Umbilical cord (tissue), 2 donors: ENCODE results near the gene AP1M2. TPM values are rescaled to one million over a fixed set of nuclear protein-coding genes. Genes with fewer than 3 reads are reported as not detected.

Source experiments
- DNase-seq: peaks from one replicate; pipeline ENCODE4 v3.0.0-alpha.2; 2015; ENCODE audit warnings: low spot score
- total RNA-seq: library from RNA; depleted of rRNA; stranded (reverse); fragments of >200 nt; gene quantifications from one replicate; pipeline ENCODE4 v1.2.3, GENCODE V29; 2014; ENCODE audit warnings: low replicate concordance; ENCODE audit not compliant: insufficient read depth

Gene AP1M2
- 8.2 TPM for total RNA-seq

DNA sequence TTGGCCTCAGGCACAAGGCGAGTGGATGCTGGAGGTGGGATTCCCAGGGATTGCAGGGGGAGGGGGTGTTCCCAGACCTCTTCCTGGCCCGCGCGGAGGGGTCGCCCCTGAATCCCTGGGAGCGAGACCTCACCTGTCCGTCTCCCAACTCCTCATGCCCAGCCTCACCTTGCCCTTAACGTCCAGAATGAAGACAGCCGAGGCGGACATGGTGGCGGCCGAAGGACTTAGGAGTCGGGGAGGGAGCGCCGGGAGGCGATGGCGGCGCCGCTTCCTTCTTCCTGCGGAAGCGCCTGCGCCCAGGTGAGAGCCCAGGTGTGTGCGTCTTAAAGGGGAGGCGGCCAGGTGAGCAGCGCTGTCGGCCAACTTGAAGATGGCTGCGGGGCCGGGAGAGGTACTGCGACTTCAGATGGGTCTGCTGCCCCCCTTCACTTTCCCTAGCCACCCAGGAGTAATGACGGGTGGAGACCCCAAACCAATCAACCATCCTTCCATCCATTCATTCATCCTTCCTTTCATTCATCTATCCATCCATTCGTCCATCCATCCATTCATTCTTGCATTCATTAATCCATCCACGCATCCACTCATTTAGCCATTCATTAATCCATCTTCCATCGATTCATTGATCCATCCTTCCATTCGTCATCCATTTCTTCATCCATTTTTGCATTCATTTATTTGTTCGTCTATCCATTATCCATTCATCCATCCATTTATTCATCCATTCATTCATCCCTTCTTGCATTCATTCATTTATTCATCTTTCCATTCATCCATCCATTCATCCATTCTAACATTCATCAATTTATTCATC lies at the start of gene AP1M2:
Gene AP1M2, minus strand, starts transcription at position 291 of the 817 bp plus-strand sequence. Its CDS starts 81 bp downstream, at position 210.
- no peak for DNase-seq

DNA sequence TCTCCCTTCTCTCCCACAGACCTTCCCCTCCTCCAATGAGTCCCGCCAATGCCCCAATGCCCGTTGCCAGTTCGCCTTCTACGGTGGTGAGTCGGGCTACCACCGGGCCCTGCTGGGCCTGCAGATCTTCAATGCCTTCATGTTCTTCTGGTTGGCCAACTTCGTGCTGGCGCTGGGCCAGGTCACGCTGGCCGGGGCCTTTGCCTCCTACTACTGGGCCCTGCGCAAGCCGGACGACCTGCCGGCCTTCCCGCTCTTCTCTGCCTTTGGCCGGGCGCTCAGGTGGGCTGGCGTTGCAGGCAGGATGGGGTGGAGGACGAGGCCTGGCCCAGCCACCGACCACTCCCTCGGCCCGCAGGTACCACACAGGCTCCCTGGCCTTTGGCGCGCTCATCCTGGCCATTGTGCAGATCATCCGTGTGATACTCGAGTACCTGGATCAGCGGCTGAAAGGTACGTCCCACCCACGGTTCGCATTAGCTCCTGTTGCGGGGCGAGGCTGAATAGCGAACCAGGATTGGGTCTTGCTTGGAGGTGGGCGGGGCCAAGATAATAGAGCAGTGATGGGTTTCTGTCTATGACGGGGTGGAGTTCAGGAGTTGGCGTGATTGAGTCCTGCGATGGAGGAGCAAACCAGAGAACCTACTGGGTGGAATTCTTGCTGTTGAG lies 49.3 kb upstream of the AP1M2 start:
- DNase-seq = no peak

DNA sequence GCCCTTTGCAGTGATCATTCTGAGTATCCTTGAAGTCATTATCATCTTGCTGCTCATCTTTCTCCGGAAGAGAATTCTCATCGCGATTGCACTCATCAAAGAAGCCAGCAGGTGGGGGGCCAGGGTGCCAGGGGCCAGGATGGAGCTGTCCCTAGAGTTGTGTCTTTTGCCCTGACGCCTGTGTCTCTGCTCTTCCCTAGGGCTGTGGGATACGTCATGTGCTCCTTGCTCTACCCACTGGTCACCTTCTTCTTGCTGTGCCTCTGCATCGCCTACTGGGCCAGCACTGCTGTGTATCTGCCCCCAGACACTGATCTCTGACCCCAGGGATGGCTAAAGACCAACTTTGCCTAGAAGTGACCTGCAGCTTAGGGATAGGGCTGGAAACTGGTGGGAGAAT lies 47.9 kb upstream of the AP1M2 start:
- no peak for DNase-seq

DNA sequence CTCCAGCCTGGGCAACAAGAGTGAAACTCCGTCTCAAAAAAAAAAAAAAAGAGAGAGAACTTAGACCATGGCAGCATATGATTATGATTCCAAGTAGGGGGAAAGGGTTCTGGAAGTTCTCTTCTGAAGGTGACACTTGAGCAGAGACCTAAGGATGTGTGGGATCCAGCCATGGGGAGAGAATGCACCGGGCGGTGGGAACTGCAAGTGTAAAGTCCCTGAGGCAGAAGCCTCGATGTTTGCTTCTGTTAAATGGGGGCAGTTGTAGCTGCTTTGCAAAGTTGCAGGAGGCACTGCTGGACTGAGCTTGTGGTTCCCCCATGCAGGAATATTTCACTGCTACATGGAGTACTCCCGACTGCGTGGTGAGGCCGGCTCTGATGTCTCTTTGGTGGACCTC lies 47.3 kb upstream of the AP1M2 start:
- DNase-seq = no peak

DNA sequence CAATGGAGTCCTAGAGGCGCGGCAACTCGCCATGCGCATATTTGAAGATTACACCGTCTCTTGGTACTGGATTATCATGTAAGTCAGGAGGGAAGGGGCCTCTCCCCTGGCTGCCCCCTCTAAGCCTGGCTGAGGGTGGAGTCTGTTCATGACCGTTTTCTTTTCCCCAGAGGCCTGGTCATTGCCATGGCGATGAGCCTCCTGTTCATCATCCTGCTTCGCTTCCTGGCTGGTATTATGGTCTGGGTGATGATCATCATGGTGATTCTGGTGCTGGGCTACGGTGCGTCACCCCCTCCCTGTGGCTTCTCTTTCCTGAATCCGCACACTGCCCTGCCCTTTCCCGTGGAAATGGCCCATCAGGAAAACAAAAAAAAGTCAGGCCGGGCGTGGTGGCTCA lies 44.8 kb upstream of the AP1M2 start:
- DNase-seq = no peak

DNA sequence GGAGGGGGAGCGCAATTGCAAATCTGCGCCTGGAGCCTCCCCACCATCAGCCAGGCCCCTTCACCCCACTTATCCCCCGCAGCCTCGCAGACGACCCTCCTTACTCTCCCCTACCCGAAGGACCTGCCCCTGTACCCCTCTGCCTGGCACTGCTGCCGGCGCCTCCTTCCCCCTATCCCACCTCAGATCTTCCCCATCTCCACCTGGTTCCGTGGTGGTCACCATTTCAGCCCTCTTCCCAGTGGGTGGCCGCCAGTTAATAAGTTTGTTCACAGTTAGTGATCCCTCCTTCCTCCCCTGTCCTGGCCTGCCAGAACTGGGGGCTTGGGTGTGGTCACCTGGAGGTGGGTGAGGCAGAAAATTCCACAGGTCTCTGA lies 38.6 kb upstream of the AP1M2 start:
- no peak for DNase-seq

DNA sequence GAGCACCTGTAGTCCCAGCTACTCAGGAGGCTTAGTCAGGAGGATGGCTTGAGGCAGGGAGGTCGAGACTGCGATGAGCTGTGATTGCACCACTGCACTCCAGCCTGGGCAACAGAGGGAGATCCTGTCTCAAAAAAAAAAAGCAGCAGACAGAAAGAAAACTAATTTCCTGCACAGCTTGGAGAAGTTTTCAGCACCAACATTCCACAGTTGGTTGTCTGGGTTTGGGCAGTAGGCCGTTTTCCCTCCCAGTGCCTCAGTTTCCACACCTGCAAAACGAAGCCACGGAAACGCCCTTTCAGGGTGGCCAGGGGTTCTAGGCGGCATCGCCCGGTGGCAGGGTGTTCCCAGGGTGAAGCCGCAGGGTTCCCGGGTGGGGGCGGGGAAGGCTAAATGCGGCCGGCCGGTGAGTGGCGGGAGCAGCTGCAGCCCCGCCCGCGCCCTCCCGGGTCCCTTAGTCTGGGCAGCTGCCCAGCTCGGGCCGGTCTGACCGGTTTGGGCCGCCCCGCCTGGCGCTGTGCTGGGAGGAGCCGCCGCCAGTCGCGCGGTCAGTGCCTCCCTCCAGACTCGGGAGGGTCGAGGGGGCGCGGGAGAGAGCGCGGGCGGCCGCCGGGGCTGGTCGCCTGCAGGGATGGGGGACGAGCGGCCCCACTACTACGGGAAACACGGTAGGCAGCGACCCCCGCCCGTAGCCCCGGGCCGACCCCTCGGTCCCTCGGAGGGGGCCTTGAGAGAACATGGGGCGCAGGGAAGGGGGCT lies 38.1 kb upstream of the AP1M2 start, which contains the start of gene SLC44A2:
Gene SLC44A2, plus strand, starts transcription at position 551 of the 759 bp plus-strand sequence. Its CDS starts 81 bp downstream, at position 632.
- DNase-seq = peak; percentile 89

DNA sequence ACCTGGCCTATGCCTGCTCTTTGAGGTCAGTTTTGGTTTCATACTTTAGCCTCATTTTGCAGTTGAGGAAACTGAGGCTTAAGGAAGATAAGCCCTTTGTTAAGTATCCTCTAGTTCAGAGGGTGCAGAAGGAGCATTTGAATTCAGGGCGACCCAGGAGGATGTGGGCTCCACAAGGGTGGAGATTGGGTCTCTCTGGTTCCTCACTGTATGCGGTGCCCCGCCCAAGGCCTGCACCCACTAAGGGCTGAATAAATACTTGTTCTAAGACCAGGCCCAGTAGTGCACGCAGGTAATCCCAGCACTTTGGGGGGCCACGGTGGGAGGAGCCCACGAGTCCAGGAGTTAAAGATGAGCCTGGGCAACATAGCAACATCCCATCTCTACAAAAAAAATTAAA lies 37.5 kb upstream of the AP1M2 start:
- no peak for DNase-seq

DNA sequence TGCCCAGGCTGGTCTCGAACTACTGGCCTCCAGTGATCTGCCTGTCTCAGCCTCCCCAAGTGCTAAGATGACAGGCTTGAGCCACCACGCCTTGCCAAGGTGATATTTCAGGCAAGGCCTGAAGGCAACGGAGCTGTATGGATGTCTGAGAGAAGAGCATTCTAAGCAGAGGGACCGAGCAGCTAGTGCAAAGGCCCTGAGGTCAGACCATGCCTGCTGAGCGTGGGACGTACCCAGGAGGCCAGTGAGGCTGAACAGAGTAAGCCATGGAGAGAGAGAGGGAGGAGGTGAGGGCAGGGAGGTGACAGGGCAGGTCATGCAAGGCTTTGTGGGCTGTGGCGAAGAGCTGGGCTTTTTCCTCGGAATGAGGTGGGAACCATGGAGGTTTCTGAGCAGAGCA lies 34.9 kb upstream of the AP1M2 start:
- DNase-seq = no peak

DNA sequence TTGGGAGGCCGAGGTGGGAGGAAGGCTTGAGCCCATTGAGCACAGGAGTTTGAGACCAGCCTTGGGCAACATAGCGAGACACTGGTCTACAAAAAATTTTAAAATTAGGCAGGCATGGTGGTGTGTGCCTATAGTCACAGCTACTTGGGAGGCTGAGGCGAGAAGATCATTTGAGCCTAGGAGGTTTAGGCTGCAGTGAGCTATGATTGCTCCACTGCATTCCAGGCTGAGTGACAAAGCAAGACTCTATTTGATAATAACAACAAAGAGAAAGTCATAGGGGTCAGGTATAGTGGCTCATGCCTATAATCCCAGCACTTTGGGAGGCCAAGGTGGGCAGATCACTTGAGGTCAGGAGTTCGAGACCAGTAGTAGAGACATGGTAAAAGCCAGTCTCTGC lies 33.7 kb upstream of the AP1M2 start:
- no peak for DNase-seq

DNA sequence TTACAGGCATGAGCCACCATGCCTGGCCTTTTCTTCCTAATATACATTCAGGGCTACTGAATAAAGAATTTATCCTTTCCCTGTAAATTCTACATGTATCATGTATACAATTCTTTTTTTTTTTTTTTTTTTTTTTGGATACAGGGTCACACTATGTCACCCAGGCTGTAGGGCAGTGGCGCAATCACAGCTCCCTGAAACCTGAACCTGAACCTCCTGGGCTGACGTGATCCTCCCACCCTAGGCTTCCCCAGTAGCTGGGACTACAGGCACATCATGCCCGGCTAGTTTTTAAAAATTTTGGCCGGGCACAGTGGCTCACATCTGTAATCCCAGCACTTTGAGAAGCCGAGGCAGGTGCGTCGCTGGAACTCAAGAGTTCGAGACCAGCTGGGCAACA lies 31.7 kb upstream of the AP1M2 start:
- no peak for DNase-seq

DNA sequence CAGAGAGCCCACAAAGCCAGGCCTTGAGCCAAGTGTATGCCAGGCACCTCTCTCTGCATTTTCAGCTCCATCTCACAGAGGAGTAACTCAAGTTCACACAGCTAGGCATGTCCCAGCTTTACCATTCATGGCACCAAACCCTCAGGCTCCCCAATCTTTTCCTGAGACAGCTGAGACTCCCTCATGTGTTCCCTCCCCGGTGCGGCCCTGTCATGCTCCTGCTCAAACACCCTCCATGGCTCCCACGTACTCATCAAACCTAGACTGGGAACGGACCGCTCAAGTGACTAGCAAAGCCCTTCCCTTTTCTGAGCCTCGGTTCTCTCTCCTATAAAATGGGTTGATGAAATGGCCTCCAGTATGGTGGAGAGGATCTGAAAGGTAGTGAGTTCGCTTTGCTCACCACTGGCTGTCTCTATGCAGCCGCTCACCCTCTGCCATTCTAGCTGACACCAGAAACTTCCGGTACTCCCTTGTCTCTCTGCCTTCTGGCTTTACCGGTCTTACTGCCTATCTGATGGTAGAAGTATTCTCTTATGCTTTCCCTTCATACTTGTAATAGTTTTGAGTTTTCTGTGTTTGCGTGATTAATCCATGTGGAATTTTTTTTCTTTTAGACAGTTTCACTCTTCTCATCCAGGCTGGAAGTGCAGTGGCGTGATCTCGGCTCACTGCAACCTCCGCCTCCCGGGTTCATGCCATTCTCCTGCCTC lies 30.5 kb upstream of the AP1M2 start:
- peak; percentile 86 for DNase-seq

DNA sequence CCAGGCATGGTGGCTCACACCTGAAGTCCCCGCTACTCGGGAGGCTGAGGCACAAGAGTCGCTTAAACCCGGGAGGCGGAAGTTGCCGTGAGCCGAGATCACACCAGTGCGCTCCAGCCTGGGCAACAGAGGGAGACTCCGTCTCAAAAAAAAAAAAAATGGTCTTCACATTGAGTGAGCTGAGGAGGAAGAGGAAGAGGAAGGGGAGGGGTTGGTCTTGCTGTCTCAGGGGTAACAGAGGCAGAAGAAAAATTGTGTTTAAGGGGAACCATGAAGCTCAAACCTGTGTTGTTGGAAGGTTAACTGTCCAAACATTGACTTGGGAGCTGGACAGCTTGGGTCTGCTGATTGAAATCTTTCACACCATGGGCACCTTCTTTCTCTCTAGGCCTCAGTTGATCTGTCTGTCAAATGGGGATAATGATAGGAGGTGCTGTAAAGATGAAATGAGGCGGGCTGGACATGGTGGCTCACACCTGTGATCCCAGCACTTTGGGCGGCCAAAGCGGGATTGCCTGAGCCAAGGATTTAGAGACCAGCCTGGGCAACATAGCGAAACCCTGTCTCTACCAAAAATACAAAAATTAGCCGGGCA lies 28.4 kb upstream of the AP1M2 start:
- DNase-seq = no peak

DNA sequence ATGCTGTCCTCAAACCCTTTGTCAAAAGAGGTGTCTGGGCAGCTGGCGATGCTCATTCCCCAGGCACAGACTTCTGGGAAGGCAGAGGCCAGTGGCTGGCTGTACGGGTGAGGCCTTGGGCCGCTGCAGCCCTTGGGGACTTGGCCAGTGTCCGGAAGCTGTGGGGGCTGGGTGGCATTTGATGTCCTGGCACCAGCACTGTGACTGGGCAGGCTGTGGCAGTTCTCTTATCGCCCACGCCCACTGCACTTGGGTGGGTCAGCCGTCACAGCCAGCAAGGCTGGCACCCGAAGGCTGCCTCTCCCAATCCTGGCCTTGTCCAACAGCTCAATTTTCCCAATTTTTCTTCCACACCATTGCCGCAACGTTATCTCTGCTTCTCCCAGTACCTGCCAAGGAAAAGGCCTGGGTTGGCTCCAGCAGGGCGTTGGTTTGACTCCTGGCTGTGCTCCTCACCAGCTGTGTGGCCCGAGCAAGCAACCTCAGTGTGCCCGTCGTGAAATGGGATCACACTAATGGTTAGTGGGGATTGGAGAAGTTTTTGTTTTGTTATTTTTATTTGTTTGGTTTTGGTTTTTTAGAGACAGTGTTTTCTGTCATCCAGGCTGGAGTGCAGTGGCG lies 25.5 kb upstream of the AP1M2 start:
- peak; percentile 7 for DNase-seq

DNA sequence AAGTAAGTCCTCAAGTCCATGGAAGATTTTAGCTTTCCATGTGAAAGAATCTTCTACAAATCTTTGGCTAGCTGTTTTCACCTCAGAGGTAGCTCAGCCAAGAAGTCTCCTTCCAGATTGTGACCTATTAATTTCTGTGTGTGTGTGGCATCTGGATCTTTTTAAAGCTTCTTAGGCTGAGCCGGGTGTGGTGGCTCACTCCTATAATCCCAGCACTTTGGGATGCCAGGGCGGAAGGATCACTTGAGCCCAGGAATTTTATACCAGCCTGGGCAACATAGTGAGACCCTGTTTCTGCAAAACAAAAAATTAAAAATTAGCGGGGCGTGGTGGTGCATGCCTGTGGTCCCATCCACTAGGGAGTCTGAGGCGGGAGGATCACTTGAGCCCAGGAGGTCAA lies 24.8 kb upstream of the AP1M2 start:
- DNase-seq = no peak

DNA sequence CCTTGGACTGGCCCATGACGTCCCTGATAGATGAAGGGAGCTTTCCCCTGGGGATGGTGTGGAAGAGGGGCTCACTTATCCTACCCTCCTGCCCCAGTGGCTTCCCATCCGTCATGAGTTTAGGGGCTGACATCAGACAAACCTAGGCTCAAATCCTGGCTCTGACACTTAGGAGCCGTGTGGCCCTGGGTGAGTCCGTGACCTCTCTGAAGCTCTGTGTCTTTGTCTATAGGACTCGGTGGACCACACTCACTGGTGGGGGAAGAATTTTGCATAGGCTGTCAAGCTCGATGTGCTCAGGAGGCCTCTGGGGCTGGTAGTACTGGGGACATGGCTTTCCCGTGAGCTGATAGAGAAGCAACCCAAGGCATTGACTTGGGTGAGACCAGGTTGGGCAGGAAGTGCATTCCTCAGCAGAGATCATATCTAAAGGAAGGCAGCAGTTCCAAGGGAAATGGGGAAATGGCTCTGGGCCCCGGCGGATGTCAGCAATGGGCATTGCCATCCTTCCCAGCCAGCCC lies 17.4 kb upstream of the AP1M2 start:
- DNase-seq = peak; percentile 13

DNA sequence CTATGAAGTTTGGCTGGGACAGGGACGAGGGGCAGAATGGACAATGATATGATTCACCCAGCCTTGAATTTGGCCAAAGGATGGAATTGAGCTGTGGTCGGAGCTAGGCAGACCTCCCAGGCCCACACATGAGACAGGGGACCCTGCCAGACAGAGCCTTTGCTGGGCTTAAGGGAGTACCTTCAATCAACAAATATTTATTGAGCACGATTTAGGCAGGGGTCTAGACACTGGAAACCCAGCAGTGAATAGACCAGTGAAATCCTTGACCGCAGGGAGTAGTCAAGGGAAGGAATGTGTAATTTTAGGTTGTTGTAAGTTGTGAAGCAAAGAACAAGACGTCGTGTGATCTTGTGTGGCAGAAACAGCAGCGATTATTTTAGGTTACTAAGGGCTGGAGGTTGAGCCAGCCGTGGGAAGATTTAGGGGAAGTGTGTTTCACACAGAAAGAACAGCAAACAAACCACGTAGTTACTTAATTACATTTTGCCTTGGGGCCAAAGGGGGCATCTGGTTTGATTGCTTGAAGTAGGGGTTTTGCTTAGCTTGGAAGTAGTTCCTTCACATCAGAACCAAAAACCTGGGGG lies 16.9 kb upstream of the AP1M2 start:
- peak; percentile 36 for DNase-seq

DNA sequence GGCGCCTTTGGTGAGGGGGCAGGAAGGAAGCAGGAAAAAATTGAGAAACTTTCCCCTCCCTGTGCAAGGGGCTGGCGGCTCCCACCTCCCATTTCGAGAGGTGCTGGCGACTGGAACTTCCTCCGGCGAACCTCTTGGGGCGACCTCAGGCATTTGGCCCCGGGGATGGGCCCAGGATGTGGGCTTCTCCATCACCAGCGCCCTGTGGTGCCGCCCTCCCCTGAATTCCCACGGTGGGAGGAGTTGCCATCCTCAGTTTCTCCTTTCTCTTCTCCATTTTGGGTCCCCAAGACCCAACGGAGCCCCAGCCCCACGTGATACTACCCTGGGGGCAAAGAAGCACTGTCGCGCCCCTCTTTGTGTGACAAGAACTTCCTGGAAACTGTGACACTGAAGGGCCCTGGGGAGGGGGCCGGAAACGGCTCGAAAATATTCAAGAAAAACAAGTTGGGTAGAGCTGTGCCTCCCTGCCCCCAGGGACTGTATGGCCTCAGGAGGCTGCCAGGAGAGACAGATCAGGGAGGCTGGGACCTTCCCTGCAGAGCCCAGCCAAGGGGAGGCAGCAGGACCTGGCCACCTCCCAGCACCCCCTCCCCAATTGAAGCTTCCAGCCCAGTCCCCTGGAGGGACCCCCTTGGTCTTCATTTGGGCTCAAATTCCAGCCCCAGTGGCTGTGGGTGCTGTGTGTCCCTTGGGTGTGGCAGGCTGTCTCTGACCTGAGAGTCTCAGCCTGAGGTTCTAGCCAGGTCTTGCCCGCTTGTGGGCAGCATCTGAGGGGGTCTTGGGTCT lies 16.2 kb upstream of the AP1M2 start:
- DNase-seq = peak; percentile 46

DNA sequence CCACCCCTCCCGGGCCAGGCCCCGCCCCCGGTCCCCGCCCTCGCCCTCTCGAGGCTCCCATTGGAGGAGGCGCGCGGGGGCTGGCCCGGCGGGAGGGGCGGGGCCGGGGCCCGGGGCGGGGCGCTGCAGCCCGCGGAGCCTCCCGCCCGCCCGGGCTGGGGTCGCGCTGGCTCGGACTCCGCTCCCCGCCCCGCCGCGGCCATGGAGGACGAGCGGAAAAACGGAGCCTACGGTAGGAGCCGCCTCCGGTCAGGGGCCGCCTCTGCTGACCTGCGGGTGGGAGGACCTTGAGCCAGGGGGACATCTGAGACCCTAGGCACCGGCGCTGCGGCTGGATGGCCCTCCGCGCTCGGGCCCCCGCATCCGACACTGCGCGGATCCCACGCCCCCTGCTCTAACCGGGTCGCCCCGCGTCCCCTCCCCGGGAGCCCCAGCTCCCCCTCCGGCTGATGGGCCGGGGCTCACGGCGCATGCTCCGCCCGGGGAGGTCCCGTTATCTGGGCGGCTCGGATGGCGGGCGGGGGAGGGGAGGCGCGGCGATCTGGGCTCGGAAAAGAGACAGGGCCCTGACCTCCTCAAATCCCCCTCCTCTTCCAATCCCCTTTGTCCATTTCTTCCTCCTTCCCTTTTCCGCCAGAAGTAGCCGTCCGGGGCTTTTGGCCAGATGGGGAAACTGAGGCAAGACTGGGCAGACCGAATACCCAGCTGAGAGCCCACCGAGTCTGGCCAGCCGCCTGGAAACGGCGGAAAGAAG lies 15.4 kb upstream of the AP1M2 start:
- peak; percentile 78 for DNase-seq
